Breast epithelium (tissue), 4 donors: Measurements from ENCODE around the gene CORO2B. TPM values are rescaled to one million over a fixed set of nuclear protein-coding genes. Genes with fewer than 3 reads are reported as not detected.
A peak's percentile ranks its signal among the peaks of the same experiment; 100 is the strongest.

Experiments used
- DNase-seq, 2 donors: peaks; one replicate each; pipeline ENCODE4 v3.0.0-alpha.2; 2019; ENCODE audit warnings: low spot score in 2 of 2
- H3K27ac ChIP-seq, 2 donors: fragments of 200-600 bp; sonication (generic) in 1 of 2; one replicate each; pipeline ENCODE4 v1.5.1; 2016 to 2019; ENCODE audit warnings: mild to moderate bottlenecking in 1 of 2
- H3K27me3 ChIP-seq, 2 donors: fragments of 200-600 bp; sonication (generic) in 1 of 2; one replicate each; pipeline versions ENCODE4 v1.5.1 to v1.6.0; 2017 to 2019; ENCODE audit warnings: control low read depth in 1 of 2, mild to moderate bottlenecking in 1 of 2
- H3K36me3 ChIP-seq: fragments of 200-600 bp; one replicate; pipeline ENCODE4 v1.5.1; 2019
- H3K4me1 ChIP-seq, 2 donors: fragments of 200-600 bp; sonication (generic); one replicate each; pipeline ENCODE4 v1.5.1; 2016 to 2019; ENCODE audit warnings: control low read depth in 1 of 2
- H3K4me3 ChIP-seq, 3 donors: fragments of 200-600 bp; sonication (generic); 1 replicate in 2 of 3; 2 replicates in 1 of 3; pipeline ENCODE4 v1.5.1; 2016 to 2019; ENCODE audit warnings: mild to moderate bottlenecking in 3 of 3, moderate library complexity in 2 of 3
- H3K9me3 ChIP-seq, 2 donors: fragments of 200-600 bp; sonication (generic) in 1 of 2; one replicate each; pipeline ENCODE4 v1.5.1; 2016 to 2019; ENCODE audit warnings: control low read depth in 1 of 2
- CTCF ChIP-seq, 3 donors: fragments of 450-650 bp; IDR thresholded peaks; one replicate each; pipeline ENCODE4 v1.5.1; 2016 to 2017; ENCODE audit warnings: antibody characterized with exemption in 3 of 3, mild to moderate bottlenecking in 3 of 3, moderate library complexity in 3 of 3
- POLR2A ChIP-seq: fragments of 450-650 bp; IDR thresholded peaks from one replicate; pipeline ENCODE4 v1.6.1; 2016; ENCODE audit warnings: antibody characterized with exemption, mild to moderate bottlenecking, moderate library complexity
- POLR2AphosphoS5 ChIP-seq, 3 donors: sonication (generic); formaldehyde crosslinking; IDR thresholded peaks; one replicate each; pipeline ENCODE4 v1.6.1; 2017; ENCODE audit warnings: antibody characterized with exemption in 3 of 3
- intact Hi-C: fragments of 100-400 bp; cut with DNase I; formaldehyde crosslinking; loops from one replicate; pipeline ENCODE4 v1.15.1; 2023; ENCODE audit warnings: low total_unique reads
- total RNA-seq, 3 donors: library from RNA; depleted of rRNA; stranded (reverse); fragments of >200 nt; gene quantifications; one replicate each; pipeline ENCODE4 v1.1.0, GENCODE V29; 2016

CORO2B gene
- total RNA-seq, 3 donors from 2014 or later: 2.9 to 11.2 (median 3.5) TPM

DNA sequence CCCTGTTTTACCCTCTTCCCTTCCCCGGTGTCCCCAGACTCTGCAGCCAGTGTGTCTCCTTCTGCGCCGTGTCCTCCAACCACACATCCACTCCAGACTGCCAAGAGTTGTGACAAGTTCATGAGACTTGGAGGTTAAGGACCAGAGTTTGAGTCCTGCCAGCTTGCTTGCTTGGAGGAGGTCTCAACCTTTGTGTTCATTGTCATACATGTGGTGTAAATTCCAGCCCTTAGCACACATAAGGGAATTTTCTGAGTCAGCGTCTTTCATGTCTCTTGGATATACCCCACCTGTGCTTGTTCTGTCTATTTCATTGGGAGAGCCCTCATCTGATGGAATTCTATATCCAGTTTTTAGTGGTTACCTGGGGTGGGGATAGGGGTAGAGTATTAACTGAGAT, 13.3 kb downstream of the CORO2B start:
- no peak for DNase-seq
- TF ChIP-seq POLR2A: no peak
- no peak for TF ChIP-seq CTCF (IDR thresholded peaks at IDR 0.05)
- Histone ChIP-seq H3K36me3 (no peaks in the 10 kb centered on the region), H3K9me3 (no peaks in the 10 kb centered on the region), H3K4me1 (peaks cover 0 to 3% of the 10 kb centered on the region in 2 donors), H3K27me3 (no peaks in the 10 kb centered on the region), H3K27ac (no peak overlapping the region), H3K4me3 (no peak overlapping the region)
- intact Hi-C loops: no loop called here

GRCh38 chr15:68592544-68592943, 13.8 kb downstream of the CORO2B start:
- TF ChIP-seq POLR2A (no peak), CTCF (IDR thresholded peaks at IDR 0.05) (no peak), POLR2AphosphoS5 (IDR thresholded peaks at IDR 0.05) (no peak)
- Histone ChIP-seq H3K27ac (no peak overlapping the region), H3K36me3 (no peaks in the 10 kb centered on the region), H3K27me3 (no peaks in the 10 kb centered on the region), H3K9me3 (no peaks in the 10 kb centered on the region), H3K4me3 (no peak overlapping the region), H3K4me1 (peaks cover 0 to 3% of the 10 kb centered on the region in 2 donors)
- no peak for DNase-seq
- intact Hi-C loops: no loop called here

DNA sequence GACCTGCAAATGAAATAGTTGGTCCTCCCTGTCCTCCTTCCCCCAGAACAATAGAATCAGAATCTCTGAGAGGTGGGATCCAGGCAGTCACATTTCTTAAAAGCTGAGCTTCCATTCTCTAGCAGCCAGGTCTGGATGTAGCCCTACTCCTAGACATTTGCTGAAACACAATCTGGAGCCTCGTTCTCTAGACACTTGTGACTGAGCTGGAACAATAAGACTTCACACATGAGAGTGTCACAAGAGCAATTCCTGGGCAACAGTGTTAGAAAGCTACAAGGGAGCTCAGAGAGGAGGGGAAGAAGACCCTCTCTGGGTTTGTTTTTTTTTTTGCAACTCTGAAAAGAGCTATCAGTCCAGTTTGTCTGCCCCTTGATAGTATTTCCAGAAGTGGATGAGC, 14.5 kb downstream of the CORO2B start:
- Histone ChIP-seq H3K4me1 (peaks cover 0 to 3% of the 10 kb centered on the region in 2 donors), H3K4me3 (no peak overlapping the region), H3K36me3 (no peaks in the 10 kb centered on the region), H3K9me3 (no peaks in the 10 kb centered on the region), H3K27ac (no peak overlapping the region), H3K27me3 (no peaks in the 10 kb centered on the region)
- intact Hi-C loops: no loop called here
- no peak for DNase-seq
- TF ChIP-seq POLR2A: no peak

DNA sequence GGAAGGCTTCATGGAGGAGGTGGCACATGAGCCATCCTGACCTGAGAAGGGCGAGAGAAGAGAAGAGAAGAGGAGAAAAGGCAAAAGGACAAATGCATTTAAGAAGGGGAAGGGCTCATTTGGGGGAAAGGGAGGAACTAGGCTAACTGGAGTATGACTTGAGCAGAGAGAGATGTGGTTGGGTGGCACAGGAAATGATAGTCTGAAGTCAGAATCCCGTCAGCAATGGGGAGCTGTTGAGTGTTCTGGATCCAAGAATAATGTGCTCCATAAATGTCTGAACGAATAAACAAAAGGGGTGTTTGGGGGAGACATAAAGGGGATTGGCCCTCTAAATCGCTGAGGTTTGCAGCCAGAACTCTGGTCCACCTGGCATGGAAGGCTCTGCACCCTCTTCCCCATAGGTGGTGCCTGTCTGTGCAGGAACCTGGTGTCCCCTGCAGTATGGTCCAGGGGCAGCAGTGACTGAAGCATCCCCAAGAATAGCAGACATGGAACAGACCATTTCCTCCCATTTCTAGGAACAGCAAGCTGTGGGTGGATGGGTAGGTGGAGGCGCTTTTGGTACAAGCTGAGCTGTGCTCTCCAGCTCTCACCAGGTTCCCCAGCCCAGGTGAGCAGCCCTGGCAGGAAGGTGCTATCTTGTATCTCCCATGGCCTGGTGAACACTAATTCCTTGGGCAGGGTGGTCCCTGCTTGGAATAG, 15.2 kb downstream of the CORO2B start:
- H3K4me3 ChIP-seq: no peak overlapping the region
- H3K4me1 ChIP-seq: peaks cover 0 to 3% of the 10 kb centered on the region in 2 donors
- TF ChIP-seq CTCF (IDR thresholded peaks at IDR 0.05) (no peak), POLR2A (no peak), POLR2AphosphoS5 (IDR thresholded peaks at IDR 0.05) (no peak)
- no peak for DNase-seq
- H3K9me3 ChIP-seq: no peaks in the 10 kb centered on the region
- H3K27ac ChIP-seq: no peak overlapping the region
- H3K27me3 ChIP-seq: no peaks in the 10 kb centered on the region
- intact Hi-C loops: no loop called here
- H3K36me3 ChIP-seq: no peaks in the 10 kb centered on the region

- H3K27me3 ChIP-seq: no peaks in the 10 kb centered on the region
- no peak overlapping the region for H3K4me3 ChIP-seq
- peak overlapping the region in 1 of 2 donors; percentile 7 for H3K27ac ChIP-seq
- H3K9me3 ChIP-seq: no peaks in the 10 kb centered on the region
- H3K36me3 ChIP-seq: no peaks in the 10 kb centered on the region
- DNase-seq: no peak
- intact Hi-C loops: no loop called here
- TF ChIP-seq POLR2A (no peak), CTCF (IDR thresholded peaks at IDR 0.05) (no peak), POLR2AphosphoS5 (IDR thresholded peaks at IDR 0.05) (no peak)
- H3K4me1 ChIP-seq: peaks cover 3 to 6% of the 10 kb centered on the region in 2 donors
These were observed 15.9 kb downstream of the CORO2B start for GRCh38 chr15:68594533-68595259.
